Stimulated activated memory B cell treated with anti-CD40 and anti-IgM and Interleukin-4, amounts not matched to agents 10 μg/mL and 1 μg/mL and 100 μg/mL, for 72 hours (primary cell): Measurements from ENCODE around the gene NDUFA13.

Experiments used
- ATAC-seq: fragments of 150-1000 bp; cut with Tn5 transposase; 2 replicates; pipeline ENCODE4 v1.10.0; 2021
- H3K27ac Mint-ChIP-seq: one replicate; pipeline ENCODE4 v1.8.0; 2022; ENCODE audit warnings: mild to moderate bottlenecking, mixed read lengths
- H3K27me3 Mint-ChIP-seq: one replicate; pipeline ENCODE4 v1.8.0; 2022; ENCODE audit warnings: mixed read lengths
- H3K36me3 Mint-ChIP-seq: one replicate; pipeline ENCODE4 v1.8.0; 2022; ENCODE audit warnings: mixed read lengths
- H3K4me1 Mint-ChIP-seq: one replicate; pipeline ENCODE4 v1.8.0; 2022; ENCODE audit warnings: mixed read lengths
- H3K4me3 Mint-ChIP-seq: one replicate; pipeline ENCODE4 v1.8.0; 2022; ENCODE audit warnings: mild to moderate bottlenecking, moderate library complexity, mixed read lengths
- H3K9me3 Mint-ChIP-seq: one replicate; pipeline ENCODE4 v1.8.0; 2022; ENCODE audit warnings: mixed read lengths

NDUFA13 gene

DNA sequence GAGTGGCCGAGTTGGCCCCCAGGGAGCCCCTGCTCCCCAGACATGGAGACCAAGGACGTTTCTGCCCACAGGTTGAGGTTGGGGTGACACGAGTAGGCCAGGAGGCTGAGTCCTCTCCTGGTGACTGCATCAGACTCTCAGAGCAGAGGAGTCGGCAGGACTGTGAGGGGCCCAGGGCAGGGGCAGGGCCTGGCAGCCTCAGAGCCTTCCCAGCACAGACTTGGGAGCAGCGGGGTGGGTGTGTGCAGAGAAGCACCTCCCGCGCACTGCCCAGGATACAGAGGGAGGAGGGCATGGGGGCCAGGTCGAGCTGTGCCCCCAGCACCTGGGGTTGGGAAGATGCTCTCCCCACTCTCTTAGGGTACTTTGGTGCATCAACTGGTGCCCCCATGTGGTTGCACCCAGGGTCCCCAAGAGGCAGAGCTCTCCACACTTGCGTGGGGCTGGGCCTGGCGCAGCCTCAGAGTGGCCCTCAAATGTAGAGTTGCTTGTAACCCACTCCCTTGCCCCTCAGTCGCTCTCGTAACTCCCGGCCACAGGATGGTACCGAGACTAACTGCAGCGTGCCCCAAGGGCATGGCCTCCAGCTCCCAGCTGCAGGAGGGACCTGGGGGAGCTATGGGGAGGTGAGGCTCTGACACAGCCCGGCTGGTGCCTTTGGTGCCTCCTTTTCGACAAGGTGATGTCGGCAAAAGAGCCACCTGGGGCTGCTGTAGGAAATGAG is 16.6 kb upstream of the NDUFA13 start:
- Mint-ChIP-seq H3K4me3 (no peak overlapping the region), H3K9me3 (no peaks in the 10 kb centered on the region), H3K27me3 (no peaks in the 10 kb centered on the region), H3K36me3 (peaks cover 64% of the 10 kb centered on the region), H3K27ac (no peak overlapping the region), H3K4me1 (no peaks in the 10 kb centered on the region)
- no peak for ATAC-seq

DNA sequence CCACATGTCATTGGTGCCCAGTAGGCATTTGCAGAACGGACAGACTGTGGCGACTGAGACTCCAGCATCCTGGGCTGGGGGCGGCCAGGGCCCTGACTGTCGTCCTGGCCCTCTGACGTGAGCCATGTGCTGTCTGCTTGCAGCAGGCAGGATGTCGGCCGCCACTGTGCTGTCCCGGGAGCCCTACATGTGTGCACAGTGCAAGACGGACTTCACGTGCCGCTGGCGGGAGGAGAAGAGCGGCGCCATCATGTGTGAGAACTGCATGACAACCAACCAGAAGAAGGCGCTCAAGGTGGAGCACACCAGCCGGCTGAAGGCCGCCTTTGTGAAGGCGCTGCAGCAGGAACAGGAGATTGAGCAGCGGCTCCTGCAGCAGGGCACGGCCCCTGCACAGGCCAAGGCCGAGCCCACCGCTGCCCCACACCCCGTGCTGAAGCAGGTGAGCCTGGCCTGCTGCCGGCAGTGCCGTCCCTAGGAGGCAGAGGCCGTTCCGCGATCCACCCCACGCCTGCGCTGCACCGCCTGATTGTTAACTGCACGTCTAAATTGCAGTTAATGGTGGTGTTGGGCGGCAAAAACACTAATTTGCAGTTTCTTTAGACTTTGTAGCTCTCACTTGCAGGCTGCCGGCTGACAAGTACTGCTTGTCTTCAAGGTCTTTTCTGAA is 14.9 kb upstream of the NDUFA13 start:
- Mint-ChIP-seq H3K27me3 (no peaks in the 10 kb centered on the region), H3K4me1 (no peaks in the 10 kb centered on the region), H3K9me3 (no peaks in the 10 kb centered on the region), H3K27ac (no peak overlapping the region), H3K36me3 (peaks cover 69% of the 10 kb centered on the region), H3K4me3 (no peak overlapping the region)
- no peak for ATAC-seq

DNA sequence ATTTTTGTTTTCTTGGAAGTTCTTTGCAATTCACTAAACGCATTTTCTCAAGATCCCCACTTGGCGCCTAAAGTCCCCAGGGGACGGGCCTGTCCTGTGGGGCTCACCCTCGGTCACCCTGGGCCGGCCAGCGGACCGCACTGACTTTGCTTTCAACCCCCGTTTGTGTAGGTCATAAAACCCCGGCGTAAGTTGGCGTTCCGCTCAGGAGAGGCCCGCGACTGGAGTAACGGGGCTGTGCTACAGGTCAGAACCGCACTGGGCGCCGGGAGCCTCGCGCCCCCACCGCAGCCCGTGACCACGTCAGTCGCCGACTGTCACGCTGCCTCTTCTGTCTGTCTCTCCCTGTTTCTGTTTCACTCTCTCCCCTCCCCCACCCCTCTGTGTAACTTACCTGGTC is 14.2 kb upstream of the NDUFA13 start:
- no peak overlapping the region for H3K4me3 Mint-ChIP-seq
- H3K27ac Mint-ChIP-seq = no peak overlapping the region
- no peak for ATAC-seq
- no peaks in the 10 kb centered on the region for H3K27me3 Mint-ChIP-seq
- no peaks in the 10 kb centered on the region for H3K9me3 Mint-ChIP-seq
- H3K4me1 Mint-ChIP-seq = no peaks in the 10 kb centered on the region
- H3K36me3 Mint-ChIP-seq = peaks cover 69% of the 10 kb centered on the region

DNA sequence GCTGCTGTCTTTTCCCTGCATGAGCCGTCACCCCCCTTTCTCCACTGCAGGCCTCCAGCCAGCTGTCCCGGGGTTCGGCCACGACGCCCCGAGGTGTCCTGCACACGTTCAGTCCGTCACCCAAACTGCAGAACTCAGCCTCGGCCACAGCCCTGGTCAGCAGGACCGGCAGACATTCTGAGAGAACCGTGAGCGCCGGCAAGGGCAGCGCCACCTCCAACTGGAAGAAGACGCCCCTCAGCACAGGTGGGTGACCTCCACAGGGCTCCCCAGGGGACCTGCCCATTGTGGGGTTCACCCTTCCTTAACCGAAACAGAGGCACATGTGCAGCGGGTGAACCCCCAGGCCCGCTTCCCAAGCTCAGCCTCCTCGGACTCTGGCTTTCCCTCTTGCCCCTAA is 13.7 kb upstream of the NDUFA13 start:
- no peak for ATAC-seq
- Mint-ChIP-seq H3K9me3 (no peaks in the 10 kb centered on the region), H3K4me3 (no peak overlapping the region), H3K36me3 (peaks cover 69% of the 10 kb centered on the region), H3K27ac (no peak overlapping the region), H3K27me3 (no peaks in the 10 kb centered on the region), H3K4me1 (no peaks in the 10 kb centered on the region)

DNA sequence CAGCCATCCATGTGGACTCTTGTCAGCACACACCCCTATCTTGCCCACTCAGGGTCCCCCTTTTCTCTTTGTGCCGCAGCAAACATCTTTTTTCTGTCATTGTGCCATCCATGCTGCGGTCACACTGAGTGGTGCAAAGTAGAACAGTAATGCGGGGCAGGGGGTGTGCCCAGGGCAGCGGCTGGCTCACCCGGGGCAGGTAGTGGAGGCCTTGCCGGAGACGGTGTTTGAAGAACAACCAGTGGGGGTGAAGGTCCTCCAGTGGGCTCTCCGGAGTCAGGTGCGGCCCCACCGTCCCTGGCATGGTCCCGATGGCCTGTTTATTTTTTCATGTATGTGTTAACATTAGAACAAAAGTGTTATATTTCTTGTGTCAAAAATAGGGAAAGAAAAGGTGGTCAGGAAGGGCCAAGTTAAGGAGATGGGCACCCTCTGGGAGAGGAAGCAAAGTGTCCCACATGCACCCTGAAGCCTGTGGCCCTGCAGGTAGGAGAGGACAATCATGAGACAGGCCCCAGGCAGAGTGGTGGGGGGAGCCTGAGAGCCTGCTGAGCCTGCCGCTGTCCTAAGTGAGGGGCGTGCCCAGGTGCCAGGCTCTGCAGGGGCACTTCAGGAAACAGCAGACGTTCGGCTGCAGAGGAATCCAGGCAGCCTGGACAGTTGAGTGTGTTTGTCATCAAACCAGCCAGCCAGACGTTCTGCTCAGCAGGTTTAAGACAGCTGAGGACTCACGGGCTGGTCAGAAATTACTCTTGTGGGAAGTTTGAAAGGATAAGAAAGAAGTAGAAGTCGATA is 13.0 kb upstream of the NDUFA13 start:
- Mint-ChIP-seq H3K4me3 (no peak overlapping the region), H3K4me1 (no peaks in the 10 kb centered on the region), H3K27me3 (no peaks in the 10 kb centered on the region), H3K27ac (no peak overlapping the region), H3K9me3 (no peaks in the 10 kb centered on the region), H3K36me3 (peaks cover 75% of the 10 kb centered on the region)
- no peak for ATAC-seq

DNA sequence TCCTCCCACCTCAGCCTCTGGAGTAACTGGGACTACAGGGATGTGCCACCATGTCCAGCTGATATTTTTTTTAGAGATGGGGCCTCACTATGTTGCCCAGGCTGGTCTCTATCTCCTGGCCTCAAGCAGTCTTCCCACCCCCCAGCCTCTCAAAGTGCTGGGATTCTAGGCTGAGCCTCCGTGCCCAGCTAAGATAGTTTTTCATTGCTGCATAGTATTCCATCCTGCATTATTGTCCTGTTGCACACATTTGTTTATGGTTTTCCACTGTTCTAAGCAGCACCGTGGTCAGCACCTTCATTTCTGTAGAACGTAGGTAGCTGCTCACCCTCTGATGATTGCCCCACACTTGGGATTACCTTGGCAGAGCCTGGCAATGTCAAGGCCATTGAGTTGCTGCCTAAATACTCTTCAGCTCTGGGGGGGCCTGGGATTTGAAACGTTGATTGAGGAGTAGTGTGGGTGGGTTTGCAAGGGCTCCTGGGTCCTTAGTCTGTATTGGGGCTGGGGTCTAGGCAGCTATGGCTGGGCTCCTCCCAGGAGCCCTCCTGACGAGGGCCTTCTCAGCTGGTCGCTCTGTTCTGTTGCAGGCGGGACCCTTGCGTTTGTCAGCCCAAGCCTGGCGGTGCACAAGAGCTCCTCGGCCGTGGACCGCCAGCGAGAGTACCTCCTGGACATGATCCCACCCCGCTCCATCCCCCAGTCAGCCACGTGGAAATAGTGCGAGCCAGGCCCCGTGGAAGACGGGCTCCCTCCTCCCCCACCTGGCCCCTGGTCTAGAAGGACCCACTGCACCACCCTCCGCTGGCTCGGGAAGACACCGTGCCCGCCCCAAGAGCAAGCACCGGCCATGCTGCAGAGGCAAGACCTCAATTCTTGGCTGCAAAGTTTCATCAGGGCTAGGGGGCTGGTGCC is 11.0 kb upstream of the NDUFA13 start:
- Mint-ChIP-seq H3K4me1 (no peaks in the 10 kb centered on the region), H3K36me3 (peaks cover 69% of the 10 kb centered on the region), H3K4me3 (no peak overlapping the region), H3K27me3 (no peaks in the 10 kb centered on the region), H3K9me3 (no peaks in the 10 kb centered on the region), H3K27ac (no peak overlapping the region)
- ATAC-seq = no peak

DNA sequence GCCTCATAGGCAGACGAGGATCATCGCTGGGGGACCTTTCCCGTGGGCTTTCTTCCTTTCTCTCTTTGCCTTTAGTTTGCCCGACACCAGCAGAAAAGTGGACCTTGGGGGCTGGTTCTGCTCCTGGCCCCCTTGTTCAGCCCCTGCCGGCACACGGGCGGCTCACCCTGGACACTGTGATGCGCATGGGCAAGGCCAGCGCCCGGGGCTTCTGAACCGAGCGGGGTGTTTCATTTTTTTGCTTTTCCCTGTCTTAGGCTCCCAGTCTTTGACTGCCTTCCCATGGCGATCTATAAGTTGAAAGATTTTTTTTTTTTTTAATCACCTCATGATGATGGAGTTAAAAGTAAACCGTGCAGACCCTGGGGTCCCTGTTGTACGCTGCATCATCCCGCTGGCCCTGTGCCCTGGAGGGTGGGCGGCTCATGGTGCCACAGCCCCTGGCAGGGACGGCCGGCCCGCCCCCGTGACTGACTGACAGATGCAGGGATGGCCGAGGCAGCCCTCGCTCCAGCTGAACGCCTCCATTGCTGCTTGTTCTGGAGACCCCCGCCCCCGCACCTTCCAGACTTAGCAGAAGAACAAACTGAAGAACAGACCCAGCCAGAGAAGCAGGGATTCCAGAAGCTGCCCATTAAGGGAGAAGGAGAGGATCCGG is 10.2 kb upstream of the NDUFA13 start:
- ATAC-seq = no peak
- no peaks in the 10 kb centered on the region for H3K9me3 Mint-ChIP-seq
- H3K4me3 Mint-ChIP-seq = no peak overlapping the region
- H3K4me1 Mint-ChIP-seq = no peaks in the 10 kb centered on the region
- H3K27ac Mint-ChIP-seq = no peak overlapping the region
- peaks cover 68% of the 10 kb centered on the region for H3K36me3 Mint-ChIP-seq
- no peaks in the 10 kb centered on the region for H3K27me3 Mint-ChIP-seq

DNA sequence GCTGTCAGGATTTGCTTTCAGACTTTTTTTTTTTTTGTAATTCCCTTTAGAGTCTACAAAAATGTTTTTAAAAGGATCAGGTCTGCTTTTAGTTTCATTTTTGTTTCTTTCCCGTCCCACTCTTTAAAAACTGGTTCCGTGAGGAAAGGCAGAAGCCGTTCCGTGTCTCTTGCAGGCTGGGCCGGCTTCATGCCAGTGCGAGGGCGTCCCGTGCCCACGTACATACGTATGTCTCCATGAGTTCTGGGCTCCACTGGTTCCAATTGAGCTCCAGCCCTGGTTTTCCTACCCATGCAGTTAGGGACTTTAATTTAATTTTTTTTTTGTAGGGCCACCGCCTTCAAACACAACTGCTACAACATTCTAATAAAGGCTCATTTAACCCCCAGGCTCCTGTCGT is 9.4 kb upstream of the NDUFA13 start:
- no peaks in the 10 kb centered on the region for H3K4me1 Mint-ChIP-seq
- H3K27me3 Mint-ChIP-seq = no peaks in the 10 kb centered on the region
- no peak overlapping the region for H3K4me3 Mint-ChIP-seq
- H3K9me3 Mint-ChIP-seq = no peaks in the 10 kb centered on the region
- no peak for ATAC-seq
- H3K27ac Mint-ChIP-seq = no peak overlapping the region
- peaks cover 61% of the 10 kb centered on the region for H3K36me3 Mint-ChIP-seq

DNA sequence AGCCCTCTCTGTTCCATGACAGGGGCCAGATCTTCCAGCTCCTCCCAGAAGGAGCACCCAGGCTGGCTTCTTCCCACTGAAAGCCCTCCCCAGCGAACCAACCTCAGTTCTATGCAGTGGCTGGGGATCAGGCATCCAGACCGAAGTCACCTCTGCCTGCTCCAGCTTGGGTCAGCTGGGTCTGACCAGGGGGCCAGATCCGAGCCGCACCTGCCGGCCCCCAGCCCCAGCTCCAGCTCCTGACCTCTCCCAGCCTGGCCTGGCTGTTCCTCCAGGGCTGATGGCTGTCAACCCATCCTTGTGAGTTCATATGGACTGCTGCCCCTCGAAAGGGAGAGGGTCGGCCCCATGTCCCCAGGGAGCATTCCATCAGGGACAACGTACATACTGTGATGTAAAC is 8.7 kb upstream of the NDUFA13 start:
- Mint-ChIP-seq H3K36me3 (peaks cover 53% of the 10 kb centered on the region), H3K27me3 (no peaks in the 10 kb centered on the region), H3K4me1 (no peaks in the 10 kb centered on the region), H3K4me3 (no peak overlapping the region), H3K27ac (peak overlapping the region; percentile 42), H3K9me3 (no peaks in the 10 kb centered on the region)
- no peak for ATAC-seq

DNA sequence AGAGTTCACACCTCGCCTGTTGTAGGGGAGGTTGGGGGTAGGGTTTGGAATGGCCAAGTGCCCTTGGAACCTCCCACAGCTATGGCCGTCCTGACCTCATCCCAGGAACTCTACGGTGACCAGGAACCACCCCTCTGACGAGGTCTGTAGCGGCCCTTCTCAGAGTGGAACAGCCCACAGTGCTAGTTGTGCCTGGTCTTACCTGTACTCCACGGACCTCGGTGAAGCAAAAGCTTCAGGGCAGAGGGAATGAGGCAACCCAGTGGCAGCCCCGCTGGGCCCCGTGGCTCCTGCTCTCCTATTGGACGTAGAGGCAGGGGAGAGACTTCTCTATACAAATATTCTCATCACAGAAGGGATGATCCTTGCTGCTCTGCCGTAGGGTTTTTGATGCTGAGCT is 7.8 kb upstream of the NDUFA13 start:
- Mint-ChIP-seq H3K27me3 (no peaks in the 10 kb centered on the region), H3K4me3 (no peak overlapping the region), H3K36me3 (peaks cover 44% of the 10 kb centered on the region), H3K4me1 (no peaks in the 10 kb centered on the region), H3K9me3 (no peaks in the 10 kb centered on the region), H3K27ac (peak overlapping the region; percentile 42)
- ATAC-seq = no peak

DNA sequence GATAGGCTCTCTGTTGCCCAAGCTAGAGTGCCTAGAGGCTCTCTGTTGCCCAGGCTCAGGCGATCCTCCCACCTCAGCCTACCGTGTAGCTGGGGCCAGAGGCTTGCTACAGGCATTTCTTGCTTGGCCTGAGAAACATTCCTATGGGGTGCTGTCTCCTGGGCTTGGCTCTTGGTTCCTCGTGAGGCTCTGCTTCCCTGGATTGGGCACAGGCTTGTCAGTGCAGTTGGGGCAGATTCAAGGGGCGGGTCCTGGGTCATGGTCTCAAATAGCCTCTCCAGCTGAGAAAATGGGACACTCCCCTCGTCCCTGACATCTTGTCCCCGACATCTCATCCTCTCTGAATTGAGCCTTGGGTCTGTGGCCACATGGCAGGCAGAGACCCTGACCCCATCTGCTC is 5.6 kb upstream of the NDUFA13 start:
- H3K36me3 Mint-ChIP-seq = peaks cover 25% of the 10 kb centered on the region
- no peak overlapping the region for H3K27ac Mint-ChIP-seq
- no peak for ATAC-seq
- H3K4me3 Mint-ChIP-seq = no peak overlapping the region
- no peaks in the 10 kb centered on the region for H3K9me3 Mint-ChIP-seq
- H3K27me3 Mint-ChIP-seq = no peaks in the 10 kb centered on the region
- H3K4me1 Mint-ChIP-seq = no peaks in the 10 kb centered on the region

DNA sequence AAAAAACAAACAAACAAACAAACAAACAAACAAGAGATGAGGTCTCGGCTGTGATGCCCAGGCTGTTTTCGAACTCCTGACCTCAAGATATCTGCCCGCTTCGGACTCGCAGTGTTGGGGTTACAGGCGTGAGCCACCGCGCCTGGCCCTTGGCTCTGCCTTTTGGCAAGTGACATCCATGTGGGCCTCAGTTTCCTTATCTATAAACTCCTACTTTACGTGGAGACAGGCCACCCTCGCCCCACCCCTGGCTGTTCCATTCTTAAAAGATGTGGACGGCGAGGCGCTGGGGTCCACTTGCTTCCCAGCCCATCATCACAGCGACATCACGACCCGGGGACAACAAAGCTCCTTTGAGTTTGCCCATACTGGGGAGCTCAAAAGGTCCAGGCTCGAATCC is 2.3 kb upstream of the NDUFA13 start:
- no peak for ATAC-seq
- H3K27me3 Mint-ChIP-seq = no peaks in the 10 kb centered on the region
- H3K27ac Mint-ChIP-seq = no peak overlapping the region
- no peaks in the 10 kb centered on the region for H3K9me3 Mint-ChIP-seq
- peak overlapping the region; percentile 50 for H3K4me3 Mint-ChIP-seq
- H3K36me3 Mint-ChIP-seq = no peaks in the 10 kb centered on the region
- H3K4me1 Mint-ChIP-seq = peaks cover 12% of the 10 kb centered on the region

DNA sequence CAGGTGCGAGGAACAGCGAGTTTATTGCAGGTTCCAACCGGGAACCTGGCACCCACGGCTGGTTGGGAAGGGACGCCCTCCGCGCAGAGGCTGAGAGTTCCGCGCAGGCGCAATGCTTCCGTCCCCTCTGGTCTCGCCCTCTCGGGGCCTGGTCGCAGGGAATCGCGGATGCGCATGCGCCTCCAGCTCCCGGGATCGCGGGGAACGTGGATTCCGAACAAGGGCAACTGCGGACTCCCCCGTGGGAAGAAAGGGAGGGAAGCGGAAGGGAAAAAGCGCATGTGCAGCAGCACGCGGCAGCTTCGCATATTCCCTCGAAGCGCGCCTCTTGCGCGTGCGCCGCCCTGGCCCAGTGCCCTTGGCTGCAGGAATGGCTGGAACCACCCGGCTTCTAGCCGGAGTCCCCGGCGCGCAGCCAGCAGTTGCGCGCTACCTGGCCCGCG is 1.8 kb upstream of the NDUFA13 start:
- H3K4me3 Mint-ChIP-seq = peak overlapping the region; percentile 50

DNA sequence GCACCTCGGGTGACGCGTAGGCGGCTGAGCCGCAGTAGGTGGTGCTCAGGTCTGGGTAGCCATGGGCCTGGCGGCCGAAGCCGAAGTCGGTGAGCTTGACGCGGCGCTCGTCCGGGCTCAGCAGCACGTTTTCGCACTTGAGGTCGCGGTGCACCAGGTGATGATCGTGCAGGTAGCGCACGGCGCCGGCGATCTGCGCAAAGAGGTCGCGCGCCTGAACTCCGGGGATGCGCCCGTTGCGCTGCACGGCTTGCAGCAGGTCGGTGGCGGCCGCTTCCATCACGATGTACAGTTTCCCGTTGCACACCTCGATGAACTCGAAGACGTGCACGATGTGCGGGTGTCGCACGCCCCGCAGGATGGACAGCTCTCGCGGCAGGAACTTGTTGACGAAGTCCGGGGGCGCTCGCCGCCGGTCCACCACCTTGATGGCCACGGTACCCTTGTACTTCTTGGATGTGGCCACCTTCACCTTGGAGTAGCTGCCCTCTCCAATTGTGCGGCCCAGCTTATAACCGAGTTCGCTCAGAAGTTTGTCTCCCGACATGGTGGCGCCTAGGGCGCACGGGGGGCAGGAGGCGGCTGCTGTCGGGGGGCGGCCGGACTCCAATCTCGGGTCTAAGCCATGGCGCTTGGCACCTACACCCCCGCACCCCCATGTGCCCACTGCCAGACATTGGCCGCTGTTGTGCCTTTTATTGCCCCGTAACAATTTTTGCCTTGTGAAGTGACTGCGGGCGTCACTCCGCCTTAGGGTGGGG is 964 bp upstream of the NDUFA13 start, which contains the start of gene TSSK6:
Gene TSSK6 (minus strand): TSS at position 668 of the 761 bp plus-strand sequence. CDS start 121 bp downstream, at position 547.
- ATAC-seq = no peak

More for the DNA sequence above, 1.8 kb upstream of the NDUFA13 start:
- no peak for ATAC-seq
- Mint-ChIP-seq H3K27me3 (no peaks in the 10 kb centered on the region), H3K27ac (no peak overlapping the region), H3K36me3 (peaks cover 3% of the 10 kb centered on the region), H3K4me1 (peaks cover 15% of the 10 kb centered on the region), H3K9me3 (no peaks in the 10 kb centered on the region)

More for the DNA sequence above, 964 bp upstream of the NDUFA13 start, which contains the start of gene TSSK6:
- Mint-ChIP-seq H3K9me3 (no peaks in the 10 kb centered on the region), H3K27ac (peak within 1 kb of the TSS; percentile 97), H3K27me3 (no peaks in the 10 kb centered on the region), H3K36me3 (peaks cover 11% of the 10 kb centered on the region), H3K4me1 (peaks cover 23% of the 10 kb centered on the region), H3K4me3 (peak within 1 kb of the TSS; percentile 82)
